Activated naive CD4-positive, alpha-beta T cell treated with anti-CD3 and anti-CD28 coated beads, Interleukin-2, amount 10 ng/mL, durations not matched to agents 7 days and 5 days (primary cell): Measurements from ENCODE around the gene PTPRQ.

Experiments
- CTCF ChIA-PET: fragments of 350-600 bp; sonication (Branson Sonifier 250); formaldehyde crosslinking; loops from one replicate; lab custom pipeline; 2021; ENCODE audit warnings: antibody characterized with exemption; lab: Charles Lee
- DNase-seq: peaks from one replicate; pipeline ENCODE4 v3.0.0-alpha.2; 2020
- H3K27ac Mint-ChIP-seq: one replicate; pipeline ENCODE4 v1.8.0; 2021; ENCODE audit warnings: mild to moderate bottlenecking, moderate library complexity, mixed read lengths
- H3K27me3 Mint-ChIP-seq: one replicate; pipeline ENCODE4 v1.8.0; 2021; ENCODE audit warnings: mild to moderate bottlenecking, mixed read lengths
- H3K36me3 Mint-ChIP-seq: one replicate; pipeline ENCODE4 v1.8.0; 2021; ENCODE audit warnings: mixed read lengths
- H3K4me1 Mint-ChIP-seq: one replicate; pipeline ENCODE4 v1.8.0; 2021; ENCODE audit warnings: mixed read lengths
- H3K4me3 Mint-ChIP-seq: one replicate; pipeline ENCODE4 v1.8.0; 2021; ENCODE audit warnings: mild to moderate bottlenecking, moderate library complexity, mixed read lengths
- H3K9me3 Mint-ChIP-seq: one replicate; pipeline ENCODE4 v1.8.0; 2021; ENCODE audit warnings: mixed read lengths

Gene PTPRQ

DNA sequence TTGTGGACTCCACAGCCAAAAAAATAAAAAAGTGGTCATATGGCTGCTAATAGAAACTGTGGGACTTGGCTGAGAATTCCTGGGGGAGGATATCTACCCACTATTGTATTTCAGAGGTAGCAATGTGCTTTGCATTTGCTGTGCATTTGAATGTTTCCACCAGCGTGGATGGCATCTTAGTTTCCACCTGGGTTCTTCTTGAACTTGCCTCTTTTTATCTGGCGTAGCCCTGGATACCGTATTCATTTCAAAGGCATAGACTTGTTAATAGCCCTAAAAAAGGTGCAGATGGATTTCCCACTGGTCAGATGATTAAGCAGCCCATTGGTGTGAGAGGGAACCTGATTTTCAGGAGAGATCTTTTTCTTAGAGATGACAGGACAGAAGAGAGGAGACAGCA is 270.8 kb downstream of the PTPRQ start:
- DNase-seq, result no peak
- H3K4me1 Mint-ChIP-seq, result no peaks in the 10 kb centered on the region
- H3K4me3 Mint-ChIP-seq, result no peak overlapping the region
- no peaks in the 10 kb centered on the region for H3K36me3 Mint-ChIP-seq
- H3K27ac Mint-ChIP-seq, result no peak overlapping the region
- peaks cover 40% of the 10 kb centered on the region for H3K27me3 Mint-ChIP-seq
- CTCF ChIA-PET, result no interaction called here
- no peaks in the 10 kb centered on the region for H3K9me3 Mint-ChIP-seq

DNA sequence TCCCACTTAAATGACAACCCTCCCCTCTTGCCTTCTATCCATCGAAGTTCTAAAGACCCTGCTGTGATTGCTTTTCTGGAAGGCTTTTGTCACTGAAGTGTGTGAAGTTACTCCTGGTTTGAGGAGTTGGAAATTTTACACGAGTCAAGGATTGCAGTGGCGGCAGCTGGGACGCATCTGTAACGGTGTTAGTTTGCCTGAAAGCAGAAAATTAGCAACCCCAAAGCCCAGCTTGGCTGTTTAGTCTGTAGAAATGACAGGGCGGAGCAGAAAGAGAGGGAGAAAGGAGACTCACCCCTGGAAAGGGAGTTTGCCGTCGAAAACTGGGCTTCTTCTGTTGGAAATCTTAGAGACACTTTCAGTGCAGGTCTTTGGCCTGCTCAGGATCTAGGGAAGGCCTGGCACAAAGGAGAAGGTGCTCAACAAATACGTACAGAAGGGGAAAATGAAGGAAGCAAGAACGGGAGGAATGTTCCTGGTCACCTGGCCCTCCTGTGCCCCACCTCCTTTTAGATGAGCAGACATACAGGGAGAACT is 271.7 kb downstream of the PTPRQ start:
- CTCF ChIA-PET, result no interaction called here
- H3K9me3 Mint-ChIP-seq, result no peaks in the 10 kb centered on the region
- DNase-seq, result no peak
- H3K27ac Mint-ChIP-seq, result no peak overlapping the region
- no peaks in the 10 kb centered on the region for H3K36me3 Mint-ChIP-seq
- H3K4me1 Mint-ChIP-seq, result no peaks in the 10 kb centered on the region
- no peak overlapping the region for H3K4me3 Mint-ChIP-seq
- H3K27me3 Mint-ChIP-seq, result peaks cover 33% of the 10 kb centered on the region

DNA sequence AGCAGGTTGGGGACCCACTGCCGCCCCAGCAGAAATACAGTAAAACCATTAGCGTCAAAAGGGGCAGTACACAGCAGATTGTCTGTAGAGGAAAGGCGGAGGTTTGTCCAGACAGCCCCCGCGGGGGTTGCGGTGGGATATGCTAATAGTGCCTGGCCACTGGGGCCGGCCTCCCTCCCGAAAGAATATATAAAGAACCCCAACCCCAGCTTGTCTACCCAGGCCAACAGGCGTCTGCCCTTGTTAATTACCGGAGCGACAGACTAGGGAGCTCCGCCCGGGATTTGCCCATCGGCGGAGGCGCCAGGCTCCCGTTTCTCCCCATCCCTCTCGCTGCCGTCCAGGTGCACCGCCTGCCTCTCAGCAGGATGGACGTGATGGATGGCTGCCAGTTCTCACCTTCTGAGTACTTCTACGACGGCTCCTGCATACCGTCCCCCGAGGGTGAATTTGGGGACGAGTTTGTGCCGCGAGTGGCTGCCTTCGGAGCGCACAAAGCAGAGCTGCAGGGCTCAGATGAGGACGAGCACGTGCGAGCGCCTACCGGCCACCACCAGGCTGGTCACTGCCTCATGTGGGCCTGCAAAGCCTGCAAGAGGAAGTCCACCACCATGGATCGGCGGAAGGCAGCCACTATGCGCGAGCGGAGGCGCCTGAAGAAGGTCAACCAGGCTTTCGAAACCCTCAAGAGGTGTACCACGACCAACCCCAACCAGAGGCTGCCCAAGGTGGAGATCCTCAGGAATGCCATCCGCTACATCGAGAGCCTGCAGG is 272.8 kb downstream of the PTPRQ start, which contains the start of gene MYF5:
Gene MYF5 (plus strand): TSS at position 217 of the 774 bp plus-strand sequence. CDS start 152 bp downstream, at position 369.
- Mint-ChIP-seq H3K4me3 (no peak within 1 kb of the TSS), H3K27ac (no peak within 1 kb of the TSS), H3K9me3 (no peaks in the 10 kb centered on the region), H3K27me3 (peaks cover 33% of the 10 kb centered on the region), H3K36me3 (no peaks in the 10 kb centered on the region), H3K4me1 (no peaks in the 10 kb centered on the region)
- CTCF ChIA-PET, result no interaction called here
- DNase-seq, result no peak

DNA sequence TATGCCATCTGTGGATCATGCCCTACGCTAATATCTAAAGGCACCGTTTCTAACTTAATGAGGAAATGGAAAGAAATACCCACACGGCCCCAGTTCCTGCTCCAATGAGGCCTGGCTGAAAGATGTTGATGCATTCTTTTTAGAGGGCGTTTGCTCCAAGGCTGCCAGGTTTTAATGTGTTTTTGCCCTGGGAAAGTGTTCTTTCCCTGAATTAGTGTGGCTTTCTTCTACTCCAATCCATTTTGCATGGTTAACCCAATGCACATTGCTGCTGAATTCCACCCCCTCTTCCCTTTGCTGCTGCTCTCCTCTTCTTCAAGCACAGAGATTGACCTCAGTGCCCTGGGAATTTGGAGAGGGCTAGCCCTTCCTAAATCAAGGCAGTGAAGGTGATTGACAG is 273.8 kb downstream of the PTPRQ start:
- Mint-ChIP-seq H3K4me3 (no peak overlapping the region), H3K27ac (no peak overlapping the region), H3K4me1 (no peaks in the 10 kb centered on the region), H3K9me3 (no peaks in the 10 kb centered on the region), H3K27me3 (peaks cover 33% of the 10 kb centered on the region), H3K36me3 (no peaks in the 10 kb centered on the region)
- CTCF ChIA-PET, result no interaction called here
- DNase-seq, result no peak

DNA sequence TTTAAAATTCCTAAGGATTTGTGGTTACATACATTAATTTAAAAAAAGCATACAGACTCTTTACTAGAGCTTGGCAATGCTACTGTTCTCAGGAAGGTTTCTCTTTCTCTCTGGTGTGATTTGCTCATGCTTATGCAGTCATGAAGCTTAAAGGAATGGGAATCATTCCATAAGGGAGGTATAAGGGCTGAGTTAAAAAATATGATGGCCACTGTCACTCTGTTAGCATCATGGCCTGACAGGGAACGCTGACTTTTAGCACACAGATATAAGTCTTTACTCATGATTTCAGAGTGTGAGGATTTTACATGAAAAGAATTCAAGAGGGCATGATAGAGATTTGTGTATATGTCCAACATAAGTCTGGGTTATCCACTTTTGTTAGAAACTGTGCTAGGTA is 276.5 kb downstream of the PTPRQ start:
- Mint-ChIP-seq H3K27ac (no peak overlapping the region), H3K27me3 (peaks cover 19% of the 10 kb centered on the region), H3K9me3 (no peaks in the 10 kb centered on the region), H3K4me1 (no peaks in the 10 kb centered on the region), H3K36me3 (no peaks in the 10 kb centered on the region), H3K4me3 (no peak overlapping the region)
- CTCF ChIA-PET, result no interaction called here
- no peak for DNase-seq

DNA sequence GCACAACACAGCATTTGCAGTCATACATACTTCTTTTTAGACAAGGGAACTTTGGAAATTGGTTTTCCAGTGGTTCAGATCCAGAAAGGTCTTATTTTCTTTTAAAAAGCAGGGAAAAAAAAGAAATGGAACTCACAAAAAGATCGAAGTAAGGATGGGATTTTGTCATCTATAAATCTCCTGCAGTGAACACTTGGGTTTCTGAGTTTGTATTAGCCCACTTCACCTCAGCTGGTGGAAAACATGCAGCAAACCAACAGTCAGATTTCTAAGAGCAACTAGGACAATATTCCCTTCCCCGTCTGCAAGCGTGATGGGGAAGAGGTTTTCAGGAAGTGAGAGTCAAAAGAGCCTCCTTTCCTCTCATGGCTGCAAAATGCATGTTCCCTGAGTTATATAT is 277.3 kb downstream of the PTPRQ start:
- Mint-ChIP-seq H3K27me3 (peaks cover 10% of the 10 kb centered on the region), H3K4me1 (no peaks in the 10 kb centered on the region), H3K36me3 (no peaks in the 10 kb centered on the region), H3K9me3 (no peaks in the 10 kb centered on the region), H3K4me3 (no peak overlapping the region), H3K27ac (no peak overlapping the region)
- CTCF ChIA-PET, result no interaction called here
- no peak for DNase-seq
